MM.1S (cell line): Measurements from ENCODE around the gene GLP1R.

Source experiments
- CTCF ChIP-seq: fragments of 300-600 bp; sonication (generic); IDR thresholded peaks from 2 replicates; pipeline ENCODE4 v1.5.1; 2016; ENCODE audit warnings: antibody characterized with exemption, low read length, mixed read lengths
- EZH2 ChIP-seq: fragments of 300-600 bp; sonication (generic); optimal IDR thresholded peaks from 2 replicates; pipeline ENCODE3; 2017; ENCODE audit warnings: low read depth, mild to moderate bottlenecking, antibody characterized with exemption, low read length, mixed read lengths

GRCh38 chr6:39095578-39095977 lies 47.0 kb downstream of the GLP1R start:
- TF ChIP-seq CTCF (no peak), EZH2 (no peak)
